ENCODE measurements around the gene CMIP.
A peak's percentile ranks its signal among the peaks of the same experiment; 100 is the strongest.

Gene CMIP

GRCh38 chr16:81545470-81546250 is 101.1 kb downstream of the CMIP start:
- H3K27me3 ChIP-seq (ENCODE audit: insufficient read depth, low read length) = no peaks in the 10 kb centered on the region
- H3K4me1 ChIP-seq (ENCODE audit: control insufficient read depth in 1 of 2, insufficient read depth in 2 of 2, low read length in 2 of 2) = peaks cover 21 to 35% of the 10 kb centered on the region in 2 experiments
- H2AFZ ChIP-seq (ENCODE audit: insufficient read depth, low read length, poor library complexity) = no peak overlapping the region
- H3K14ac ChIP-seq (ENCODE audit: low read length) = no peak overlapping the region
- no peaks in the 10 kb centered on the region for H3K79me1 ChIP-seq (ENCODE audit: low read length)
- no CpG with 5 or more reads among the region's 25 CpGs for WGBS (ENCODE audit: extremely low coverage, insufficient coverage, insufficient read length)
- H4K12ac ChIP-seq (ENCODE audit: low read depth, low read length) = no peak overlapping the region
- no peak overlapping the region for H4K8ac ChIP-seq (ENCODE audit: low read depth, low read length)
- no peak overlapping the region for H4K91ac ChIP-seq (ENCODE audit: low read depth, low read length)
- no peak overlapping the region for H3K27ac ChIP-seq (ENCODE audit: low read depth, low read length)
- H2AK5ac ChIP-seq (ENCODE audit: low read length) = no peak overlapping the region
- no peak overlapping the region for H2BK5ac ChIP-seq (ENCODE audit: low read depth, low read length, poor library complexity)
- no peak overlapping the region for H2BK120ac ChIP-seq (ENCODE audit: insufficient read depth, low read length, poor library complexity)
- no peak overlapping the region for H3K18ac ChIP-seq (ENCODE audit: low read length)
- H3K79me2 ChIP-seq (ENCODE audit: control insufficient read depth, insufficient read depth, low read length, poor library complexity) = peaks cover 13% of the 10 kb centered on the region
- H3K4me3 ChIP-seq (ENCODE audit: low read depth, low read length) = no peak overlapping the region
- no peak overlapping the region for H3K9ac ChIP-seq (ENCODE audit: low read length)
- no peak overlapping the region for H3K4me2 ChIP-seq (ENCODE audit: low read length)
- peaks cover 3% of the 10 kb centered on the region for H3K9me3 ChIP-seq (ENCODE audit: insufficient read depth, low read depth, low read length)
- no peak for DNase-seq
- H3K4ac ChIP-seq (ENCODE audit: low read depth, low read length) = peak overlapping the region; percentile 1
- no peak overlapping the region for H3K23ac ChIP-seq (ENCODE audit: low read length)
- peaks cover 0 to 2% of the 10 kb centered on the region in 2 experiments for H3K36me3 ChIP-seq (ENCODE audit: control insufficient read depth in 1 of 2, insufficient read depth in 2 of 2, low read length in 2 of 2)
- H2BK12ac ChIP-seq (ENCODE audit: low read length) = no peak overlapping the region

GRCh38 chr16:81546781-81547180 is 102.2 kb downstream of the CMIP start:
- H2BK120ac ChIP-seq (ENCODE audit: insufficient read depth, low read length, poor library complexity) = no peak overlapping the region
- H3K4ac ChIP-seq (ENCODE audit: low read depth, low read length) = peak overlapping the region; percentile 17
- no peak for DNase-seq
- peaks cover 3% of the 10 kb centered on the region for H3K9me3 ChIP-seq (ENCODE audit: insufficient read depth, low read depth, low read length)
- H4K91ac ChIP-seq (ENCODE audit: low read depth, low read length) = no peak overlapping the region
- H3K27ac ChIP-seq (ENCODE audit: low read depth, low read length) = no peak overlapping the region
- H2BK12ac ChIP-seq (ENCODE audit: low read length) = no peak overlapping the region
- no peak overlapping the region for H3K9ac ChIP-seq (ENCODE audit: low read length)
- no peak overlapping the region for H3K23ac ChIP-seq (ENCODE audit: low read length)
- H2AK5ac ChIP-seq (ENCODE audit: low read length) = no peak overlapping the region
- no peak overlapping the region for H3K4me3 ChIP-seq (ENCODE audit: low read depth, low read length)
- peaks cover 13% of the 10 kb centered on the region for H3K79me2 ChIP-seq (ENCODE audit: control insufficient read depth, insufficient read depth, low read length, poor library complexity)
- H4K12ac ChIP-seq (ENCODE audit: low read depth, low read length) = no peak overlapping the region
- peaks cover 1% of the 10 kb centered on the region for H3K79me1 ChIP-seq (ENCODE audit: low read length)
- H3K36me3 ChIP-seq (ENCODE audit: control insufficient read depth in 1 of 2, insufficient read depth in 2 of 2, low read length in 2 of 2) = peaks cover 0 to 2% of the 10 kb centered on the region in 2 experiments
- H3K4me1 ChIP-seq (ENCODE audit: control insufficient read depth in 1 of 2, insufficient read depth in 2 of 2, low read length in 2 of 2) = peaks cover 30 to 41% of the 10 kb centered on the region in 2 experiments
- H3K4me2 ChIP-seq (ENCODE audit: low read length) = no peak overlapping the region
- no peaks in the 10 kb centered on the region for H3K27me3 ChIP-seq (ENCODE audit: insufficient read depth, low read length)
- H2BK5ac ChIP-seq (ENCODE audit: low read depth, low read length, poor library complexity) = no peak overlapping the region
- H4K8ac ChIP-seq (ENCODE audit: low read depth, low read length) = no peak overlapping the region
- H2AFZ ChIP-seq (ENCODE audit: insufficient read depth, low read length, poor library complexity) = no peak overlapping the region
- no peak overlapping the region for H3K14ac ChIP-seq (ENCODE audit: low read length)
- WGBS (ENCODE audit: extremely low coverage, insufficient coverage, insufficient read length) = no CpG with 5 or more reads among the region's 14 CpGs
- H3K18ac ChIP-seq (ENCODE audit: low read length) = no peak overlapping the region

- Histone ChIP-seq H3K36me3 (ENCODE audit: control insufficient read depth in 1 of 2, insufficient read depth in 2 of 2, low read length in 2 of 2) (peaks cover 0 to 2% of the 10 kb centered on the region in 2 experiments), H3K27ac (ENCODE audit: low read depth, low read length) (no peak overlapping the region), H4K12ac (ENCODE audit: low read depth, low read length) (no peak overlapping the region), H2BK12ac (ENCODE audit: low read length) (no peak overlapping the region), H2BK5ac (ENCODE audit: low read depth, low read length, poor library complexity) (no peak overlapping the region), H3K79me2 (ENCODE audit: control insufficient read depth, insufficient read depth, low read length, poor library complexity) (peaks cover 12% of the 10 kb centered on the region), H2BK120ac (ENCODE audit: insufficient read depth, low read length, poor library complexity) (no peak overlapping the region), H3K23ac (ENCODE audit: low read length) (no peak overlapping the region), H3K14ac (ENCODE audit: low read length) (no peak overlapping the region), H3K9ac (ENCODE audit: low read length) (peak overlapping the region; percentile 14), H2AK5ac (ENCODE audit: low read length) (no peak overlapping the region), H3K4ac (ENCODE audit: low read depth, low read length) (peak overlapping the region; percentile 31), H2AFZ (ENCODE audit: insufficient read depth, low read length, poor library complexity) (no peak overlapping the region), H4K91ac (ENCODE audit: low read depth, low read length) (no peak overlapping the region), H3K18ac (ENCODE audit: low read length) (peak overlapping the region; percentile 13), H4K8ac (ENCODE audit: low read depth, low read length) (no peak overlapping the region), H3K9me3 (ENCODE audit: insufficient read depth, low read depth, low read length) (peaks cover 3% of the 10 kb centered on the region), H3K79me1 (ENCODE audit: low read length) (peaks cover 3% of the 10 kb centered on the region), H3K4me2 (ENCODE audit: low read length) (no peak overlapping the region), H3K4me3 (ENCODE audit: low read depth, low read length) (no peak overlapping the region), H3K4me1 (ENCODE audit: control insufficient read depth in 1 of 2, insufficient read depth in 2 of 2, low read length in 2 of 2) (peaks cover 31 to 39% of the 10 kb centered on the region in 2 experiments), H3K27me3 (ENCODE audit: insufficient read depth, low read length) (no peaks in the 10 kb centered on the region)
- no CpG with 5 or more reads among the region's 15 CpGs for WGBS (ENCODE audit: extremely low coverage, insufficient coverage, insufficient read length)
- no peak for DNase-seq
Observed at GRCh38 chr16:81547194-81547938, 102.8 kb downstream of the CMIP start.

GRCh38 chr16:81547939-81548216 is 103.3 kb downstream of the CMIP start:
- no peak overlapping the region for H3K4me2 ChIP-seq (ENCODE audit: low read length)
- H2AK5ac ChIP-seq (ENCODE audit: low read length) = no peak overlapping the region
- H2AFZ ChIP-seq (ENCODE audit: insufficient read depth, low read length, poor library complexity) = no peak overlapping the region
- peaks cover 3% of the 10 kb centered on the region for H3K9me3 ChIP-seq (ENCODE audit: insufficient read depth, low read depth, low read length)
- H3K36me3 ChIP-seq (ENCODE audit: control insufficient read depth in 1 of 2, insufficient read depth in 2 of 2, low read length in 2 of 2) = peaks cover 0 to 2% of the 10 kb centered on the region in 2 experiments
- peak overlapping the region; percentile 14 for H3K9ac ChIP-seq (ENCODE audit: low read length)
- no peak overlapping the region for H2BK12ac ChIP-seq (ENCODE audit: low read length)
- H3K27me3 ChIP-seq (ENCODE audit: insufficient read depth, low read length) = no peaks in the 10 kb centered on the region
- no peak overlapping the region for H2BK120ac ChIP-seq (ENCODE audit: insufficient read depth, low read length, poor library complexity)
- H3K18ac ChIP-seq (ENCODE audit: low read length) = no peak overlapping the region
- peak overlapping the region; percentile 31 for H3K4ac ChIP-seq (ENCODE audit: low read depth, low read length)
- H2BK5ac ChIP-seq (ENCODE audit: low read depth, low read length, poor library complexity) = no peak overlapping the region
- H3K14ac ChIP-seq (ENCODE audit: low read length) = no peak overlapping the region
- no peak overlapping the region for H3K4me3 ChIP-seq (ENCODE audit: low read depth, low read length)
- no peak overlapping the region for H4K8ac ChIP-seq (ENCODE audit: low read depth, low read length)
- peaks cover 32 to 40% of the 10 kb centered on the region in 2 experiments for H3K4me1 ChIP-seq (ENCODE audit: control insufficient read depth in 1 of 2, insufficient read depth in 2 of 2, low read length in 2 of 2)
- H3K79me2 ChIP-seq (ENCODE audit: control insufficient read depth, insufficient read depth, low read length, poor library complexity) = peaks cover 9% of the 10 kb centered on the region
- no peak overlapping the region for H3K27ac ChIP-seq (ENCODE audit: low read depth, low read length)
- no peak for DNase-seq
- no peak overlapping the region for H3K23ac ChIP-seq (ENCODE audit: low read length)
- H3K79me1 ChIP-seq (ENCODE audit: low read length) = peaks cover 3% of the 10 kb centered on the region
- no CpG with 5 or more reads among the region's 5 CpGs for WGBS (ENCODE audit: extremely low coverage, insufficient coverage, insufficient read length)
- H4K12ac ChIP-seq (ENCODE audit: low read depth, low read length) = no peak overlapping the region
- H4K91ac ChIP-seq (ENCODE audit: low read depth, low read length) = no peak overlapping the region

Measured in trophoblast cell (in vitro differentiated cells and primary cell).